Coronary artery (tissue), 2 donors: ENCODE data around the gene HMGXB3.

Source experiments
- DNase-seq: peaks from one replicate; pipeline ENCODE4 v3.0.0-alpha.2; 2017; ENCODE audit warnings: low spot score
- H3K27ac ChIP-seq, 2 donors: fragments of 200-600 bp; sonication (generic); one replicate each; pipeline ENCODE4 v1.5.1; 2016 to 2019
- H3K4me3 ChIP-seq: fragments of 200-600 bp; sonication (generic); 2 replicates; pipeline ENCODE4 v1.5.1; 2016; ENCODE audit warnings: mild to moderate bottlenecking, moderate library complexity
- CTCF ChIP-seq: fragments of 200-600 bp; sonication (generic); IDR thresholded peaks from one replicate; pipeline ENCODE4 v1.5.1; 2019; ENCODE audit warnings: antibody characterized with exemption

HMGXB3 gene

DNA sequence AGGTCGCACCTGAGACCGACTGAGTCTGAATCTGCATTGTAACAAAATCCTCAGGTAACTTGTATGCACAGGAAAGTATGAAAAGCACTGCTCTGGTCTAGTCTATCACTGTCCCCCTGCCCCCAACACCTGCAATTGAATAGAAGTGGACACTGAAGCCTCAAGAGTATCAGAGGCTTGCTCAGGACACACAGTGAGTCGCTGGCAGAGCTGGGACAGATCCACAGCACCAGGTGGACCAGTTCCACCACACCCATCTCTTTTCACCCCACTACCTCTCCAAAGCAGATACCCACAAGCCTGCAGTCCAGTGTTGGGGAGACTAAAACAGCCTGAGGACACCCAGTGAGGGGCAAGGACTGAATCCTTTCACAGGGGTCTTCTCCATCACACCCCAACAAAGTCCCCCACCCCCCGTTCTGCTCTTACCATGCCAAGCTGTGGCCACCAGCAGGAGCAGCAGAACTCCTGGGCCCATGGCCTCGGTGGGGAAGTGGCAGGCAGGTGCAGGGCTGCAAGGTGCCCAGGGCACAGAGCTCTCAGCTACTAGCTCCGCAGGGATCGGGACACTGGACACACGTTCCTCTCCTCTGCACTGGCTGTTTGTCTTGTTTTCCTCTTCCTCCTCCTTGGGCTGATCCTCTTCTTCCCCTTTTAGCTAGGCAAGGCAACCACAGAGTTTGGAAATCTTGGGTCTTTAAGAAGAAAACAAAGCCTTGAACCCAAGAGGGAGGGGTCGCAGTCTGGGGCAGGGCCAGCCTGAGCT is 85.6 kb downstream of the HMGXB3 start, which contains the start of gene CSF1R:
Gene CSF1R (minus strand): TSS at position 605 of the 766 bp plus-strand sequence. CDS start 127 bp downstream, at position 478.
- peak; percentile 71 for DNase-seq
- Histone ChIP-seq H3K4me3 (peak within 1 kb of the TSS; percentile 57), H3K27ac (peak within 1 kb of the TSS in 1 of 2 donors; percentile 74)
- TF ChIP-seq CTCF = no peak

DNA sequence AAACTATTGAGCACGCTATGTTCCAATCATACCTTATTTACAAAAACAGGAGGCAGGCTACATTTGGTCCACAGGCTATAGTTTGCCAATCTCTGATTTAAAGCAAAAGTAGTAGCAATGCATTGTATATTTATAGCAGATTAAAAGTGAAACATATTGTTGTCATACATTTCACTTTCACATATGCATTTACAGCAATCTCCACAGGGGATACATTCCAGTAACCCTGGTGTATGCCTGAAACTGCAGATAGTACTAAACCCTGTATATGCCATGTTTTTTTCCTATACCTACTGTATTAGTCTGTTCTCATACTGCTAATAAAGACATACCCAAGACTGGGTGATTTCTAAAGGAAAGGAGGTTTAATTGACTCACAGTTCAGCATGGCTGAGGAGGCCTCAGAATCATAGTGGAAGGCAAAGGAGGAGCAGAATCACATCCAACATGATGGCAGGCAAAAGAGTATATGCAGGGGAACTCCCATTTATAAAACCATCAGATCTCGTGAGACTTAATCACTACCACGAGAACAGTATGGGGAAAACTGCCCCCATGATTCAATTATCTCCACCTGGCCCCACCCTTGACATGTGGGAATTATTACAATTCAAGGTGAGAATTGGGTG is 91.7 kb downstream of the HMGXB3 start:
- no peak for DNase-seq
- no peak overlapping the region for H3K4me3 ChIP-seq
- TF ChIP-seq CTCF = no peak
- no peak overlapping the region for H3K27ac ChIP-seq

DNA sequence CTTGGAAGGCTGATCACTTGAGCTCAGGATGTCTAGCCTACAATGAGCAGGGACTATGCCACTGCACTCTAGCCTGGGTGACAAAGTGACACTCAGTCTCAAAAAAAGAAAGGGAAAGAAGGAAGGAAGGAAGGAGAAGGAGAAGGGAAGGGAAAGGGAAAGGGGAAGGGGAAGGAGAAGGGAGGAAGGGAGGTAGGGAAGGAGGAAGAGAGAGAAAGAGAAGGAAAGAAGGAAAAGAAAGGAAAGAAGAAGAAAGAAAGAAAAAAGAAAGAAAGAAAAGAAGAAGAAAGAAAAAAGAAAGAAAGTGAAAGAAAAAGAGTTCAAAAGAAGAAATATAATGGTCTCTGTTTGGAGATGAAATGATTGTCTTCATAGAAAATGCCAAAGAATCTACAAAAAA is 96.6 kb downstream of the HMGXB3 start:
- no peak for DNase-seq
- H3K4me3 ChIP-seq = no peak overlapping the region
- no peak overlapping the region for H3K27ac ChIP-seq
- no peak for TF ChIP-seq CTCF

- H3K4me3 ChIP-seq = no peak overlapping the region
- no peak for DNase-seq
- no peak overlapping the region for H3K27ac ChIP-seq
- no peak for TF ChIP-seq CTCF
Measured at GRCh38 chr5:150101023-150101422, 100.5 kb downstream of the HMGXB3 start.
